Stimulated activated CD4-positive, alpha-beta T cell treated with anti-CD3 and anti-CD28 coated beads, Interleukin-1b, Interleukin-23, amount 100 ng/mL, for 1 hour (primary cell): Measurements from ENCODE around the gene ORMDL2.
"Not testable (repeated sequence)": the region's sequence is repeated elsewhere in the genome, so short reads cannot be mapped to it uniquely, and the experiment has no call there.

Experiments used
- DNase-seq, 2 donors: peaks; one replicate each; pipeline ENCODE4 v3.0.0-alpha.2; 2020; ENCODE audit warnings: low read depth in 2 of 2

ORMDL2 gene

GRCh38 chr12:55828357-55828756 is 10.5 kb downstream of the ORMDL2 start:
- DNase-seq: no peak

GRCh38 chr12:55829967-55830600 is 12.2 kb downstream of the ORMDL2 start:
- DNase-seq: no peak

DNA sequence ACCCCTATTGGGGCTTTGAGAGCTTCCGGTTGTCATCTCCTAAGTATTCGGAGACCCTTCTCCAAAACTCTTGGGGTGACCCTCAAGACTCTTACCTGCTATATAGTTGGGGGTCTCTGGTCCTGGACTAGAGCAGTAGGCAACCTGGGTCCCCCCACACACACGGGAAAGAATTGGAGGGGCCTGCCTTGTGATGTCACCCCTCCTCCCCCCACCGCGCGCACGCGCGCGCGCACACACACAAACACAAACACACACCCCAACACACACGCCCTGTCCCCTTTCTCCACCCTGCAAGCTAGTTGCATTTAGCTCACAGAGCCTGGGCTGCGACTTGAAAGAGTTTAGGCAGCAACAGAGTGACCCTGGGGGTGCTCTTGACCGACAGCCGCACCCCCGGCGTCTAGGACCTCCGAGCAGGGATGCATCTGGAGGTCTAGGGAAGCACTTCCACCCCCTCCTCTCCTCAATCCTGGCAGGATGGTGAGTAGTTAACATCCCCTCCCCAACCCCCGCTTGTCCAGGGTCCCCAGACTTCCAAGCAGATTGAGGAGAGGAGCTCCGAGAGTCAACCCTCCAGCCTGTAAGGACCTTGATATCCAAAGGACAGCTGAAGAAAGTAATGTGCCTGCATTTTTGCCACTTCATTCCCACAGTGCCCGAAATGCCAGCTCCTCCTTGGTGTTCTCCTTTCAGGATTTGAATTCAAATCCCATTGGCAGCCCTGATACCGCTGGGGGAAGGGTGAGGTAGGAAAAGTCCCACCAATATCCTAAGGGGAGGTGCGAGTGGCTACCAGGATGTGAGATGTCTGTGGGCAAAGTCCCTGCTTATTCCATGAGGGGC is 13.0 kb downstream of the ORMDL2 start:
- DNase-seq: peak in 1 of 2 donors; percentile 19

- no peak for DNase-seq
Observed at GRCh38 chr12:55831447-55831815, 13.6 kb downstream of the ORMDL2 start.

DNA sequence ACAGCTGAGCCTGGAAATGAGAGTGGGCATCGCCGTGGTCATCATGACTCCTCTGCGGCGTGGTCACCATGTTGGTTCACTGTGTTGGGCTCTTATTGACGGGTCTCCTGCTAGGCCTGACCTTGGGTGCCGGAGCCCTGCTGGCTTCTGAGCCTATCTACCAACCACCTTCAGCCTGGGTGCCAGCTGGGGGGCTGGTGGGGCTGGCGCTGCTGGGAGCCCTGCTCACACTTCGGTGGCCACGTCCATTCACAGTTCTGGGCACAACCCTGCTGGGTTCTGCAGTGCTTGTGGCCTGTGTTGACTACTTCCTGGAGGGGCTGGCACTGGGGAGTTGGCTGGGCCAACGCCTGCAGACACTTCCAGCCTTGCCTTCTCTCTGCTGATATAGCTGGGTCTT is 15.2 kb downstream of the ORMDL2 start:
- no peak for DNase-seq

- DNase-seq: not testable (repeated sequence)
Observed at GRCh38 chr12:55834400-55834799, 16.6 kb downstream of the ORMDL2 start.

- no peak for DNase-seq
Observed at GRCh38 chr12:55838361-55838760, 20.5 kb downstream of the ORMDL2 start.

DNA sequence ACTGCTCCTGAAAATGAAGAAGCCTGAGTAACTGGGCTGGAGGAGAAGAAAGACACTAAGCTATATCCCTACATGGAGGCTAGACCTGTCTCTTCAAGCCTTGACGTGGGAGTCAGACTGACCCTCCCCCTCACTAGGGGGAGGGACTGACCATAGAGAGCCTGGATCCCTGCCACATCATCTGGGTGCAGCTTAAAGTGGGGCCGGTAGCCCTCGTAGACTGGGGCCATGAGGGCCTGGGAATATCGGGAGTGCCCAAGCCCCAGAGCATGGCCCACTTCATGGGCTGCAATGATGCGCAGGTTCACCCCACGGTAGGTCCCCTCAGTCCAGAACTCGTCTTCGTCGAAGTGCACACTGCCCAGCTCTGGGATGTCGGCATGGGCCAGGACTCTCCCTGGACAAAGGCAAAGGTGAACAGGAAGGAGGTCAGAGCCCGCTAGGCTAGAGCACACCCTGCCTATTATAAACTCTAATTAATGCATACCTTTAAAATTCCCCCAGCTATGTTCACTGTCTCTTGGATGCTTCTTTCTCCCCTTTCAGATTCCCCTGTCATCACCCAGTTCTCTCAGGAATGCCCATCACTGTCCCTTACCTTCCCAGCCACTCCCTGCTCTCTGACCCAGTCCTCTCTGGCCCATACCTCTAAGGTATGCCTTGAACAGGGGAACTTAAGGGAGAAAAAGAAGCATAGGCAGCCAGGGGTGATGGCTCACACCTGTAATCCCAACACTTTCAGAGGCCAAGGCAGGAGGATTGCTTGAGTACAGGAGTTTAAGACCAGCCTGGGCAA is 21.7 kb downstream of the ORMDL2 start:
- no peak for DNase-seq

DNA sequence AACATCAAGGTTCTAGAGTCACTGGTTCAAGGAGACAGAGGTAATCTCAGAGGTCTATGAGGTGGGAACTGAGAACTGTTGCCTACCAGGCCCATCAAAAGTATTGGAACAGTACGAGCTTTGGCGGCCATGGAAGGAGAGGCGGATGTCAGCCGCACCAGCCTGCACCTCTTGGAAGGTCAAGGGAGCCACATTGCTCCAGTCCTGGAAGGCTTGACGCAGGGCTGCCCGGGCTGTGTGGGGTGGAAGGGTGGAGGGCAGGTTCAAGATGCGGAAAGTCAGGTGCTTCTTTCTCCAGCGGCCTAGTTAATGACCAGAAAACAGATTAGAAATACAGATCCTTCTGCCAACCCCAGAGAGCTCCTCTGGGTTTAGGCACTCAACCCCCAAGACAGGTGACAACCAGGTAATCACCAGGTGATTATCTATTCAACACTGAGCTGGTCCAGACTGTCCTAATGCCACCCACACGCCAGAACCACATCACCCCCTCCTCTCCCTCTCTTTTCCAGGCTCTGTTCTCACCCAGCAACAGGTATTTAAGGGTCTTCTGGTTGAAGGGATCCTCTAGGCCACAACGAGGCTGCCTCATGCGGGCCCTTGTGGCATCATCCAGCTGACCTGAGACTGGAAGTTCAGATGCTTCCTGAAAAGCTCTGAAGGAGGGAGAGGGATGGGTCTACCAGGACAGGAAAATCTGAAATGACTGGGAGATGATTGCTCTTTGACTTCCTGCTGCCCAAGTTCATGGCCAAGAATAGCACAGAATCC is 22.9 kb downstream of the ORMDL2 start:
- DNase-seq: no peak

- no peak for DNase-seq
Observed at GRCh38 chr12:55842681-55843429, 25.0 kb downstream of the ORMDL2 start, which contains the start of gene MMP19. Gene MMP19, minus strand, starts transcription at chr12:55842936. Its CDS starts 106 bp downstream, at chr12:55842830.

DNA sequence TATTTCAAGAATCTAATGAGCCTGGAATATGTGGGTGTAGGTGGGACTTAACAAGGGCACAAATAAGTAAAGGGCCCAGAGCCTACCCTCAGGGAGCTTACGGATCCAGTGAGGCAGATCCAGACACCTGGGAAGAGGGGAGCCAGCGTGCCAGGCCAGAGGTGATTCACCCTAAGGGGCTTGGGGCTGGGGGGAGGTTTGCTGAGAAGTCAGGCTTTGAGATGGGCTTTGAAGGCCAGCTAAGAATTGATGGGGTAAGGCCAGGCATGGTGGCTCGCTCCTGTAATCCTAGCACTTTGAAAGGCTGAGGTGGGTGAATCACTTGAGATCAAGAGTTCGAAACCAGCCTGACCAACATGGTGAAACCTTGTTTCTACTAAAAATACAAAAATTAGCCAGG is 25.6 kb downstream of the ORMDL2 start:
- no peak for DNase-seq

DNA sequence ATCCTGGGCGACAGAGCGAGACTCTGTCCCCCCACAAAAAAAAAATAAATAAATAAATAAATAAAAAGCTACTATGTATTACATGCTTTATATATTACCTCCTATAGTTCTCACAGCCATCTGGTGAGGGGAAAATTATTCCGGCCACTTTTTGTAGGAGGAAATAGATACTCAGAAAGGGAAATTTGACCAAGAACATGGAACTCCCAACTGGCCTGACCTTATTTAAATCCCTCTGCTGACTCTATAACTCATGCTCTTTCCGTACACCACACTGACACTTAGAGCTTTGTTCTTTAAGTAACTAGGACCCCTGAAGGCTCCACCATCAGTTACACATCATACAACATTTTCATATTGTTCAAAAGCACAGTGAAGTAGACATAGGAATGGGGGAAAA is 27.1 kb downstream of the ORMDL2 start:
- DNase-seq: no peak

DNA sequence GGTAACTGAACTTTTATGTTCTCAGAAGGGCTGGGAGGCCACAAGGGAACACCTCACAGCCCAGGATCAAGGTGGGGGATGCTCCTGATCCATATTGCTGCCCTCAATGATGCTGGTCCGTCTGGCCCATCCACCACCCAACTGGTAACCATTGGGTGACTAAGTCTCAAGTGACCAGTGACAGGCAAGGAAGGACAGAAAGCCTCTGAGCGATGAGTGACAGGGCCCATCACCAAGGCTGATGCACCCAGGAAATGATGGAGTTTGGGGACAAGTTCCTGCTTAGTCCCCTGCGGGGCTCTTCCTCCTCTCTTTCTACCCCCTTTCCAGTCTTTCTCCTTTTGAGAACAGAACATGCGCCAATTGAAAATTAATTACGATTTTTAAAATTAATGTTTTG is 27.5 kb downstream of the ORMDL2 start:
- no peak for DNase-seq

DNA sequence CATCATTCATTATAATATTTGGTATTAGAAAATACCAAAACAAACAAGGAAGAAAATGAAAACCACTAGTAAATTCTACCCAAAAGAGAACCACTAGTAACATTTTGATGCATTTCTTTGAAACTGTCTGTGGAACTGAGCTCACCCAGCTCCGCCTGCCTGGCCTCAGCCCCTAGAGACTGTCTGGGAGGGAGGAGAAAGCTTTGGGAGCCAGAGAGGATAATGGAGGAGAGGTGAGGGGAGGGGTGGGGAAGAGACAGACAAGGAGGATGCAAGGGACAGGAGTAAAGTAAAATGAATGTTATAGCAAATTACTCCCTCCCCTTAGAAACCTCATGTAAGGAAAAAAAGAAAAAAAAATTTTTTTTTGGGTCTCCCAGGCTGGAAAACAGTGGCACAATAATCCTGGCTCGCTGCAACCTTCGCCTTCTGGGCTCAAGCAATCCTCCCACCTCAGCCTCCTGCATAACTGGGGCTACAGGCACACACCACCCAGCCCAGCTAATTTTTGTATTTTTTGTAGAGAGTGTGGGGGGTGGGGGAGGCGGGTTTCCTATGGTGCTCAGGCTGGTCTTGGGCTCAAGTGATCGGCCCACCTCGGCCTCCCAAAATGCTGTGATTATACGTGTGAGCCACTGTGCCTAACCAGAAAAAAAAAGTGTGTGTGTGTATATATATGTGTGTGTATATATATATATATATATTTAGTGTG is 28.1 kb downstream of the ORMDL2 start:
- no peak for DNase-seq

DNA sequence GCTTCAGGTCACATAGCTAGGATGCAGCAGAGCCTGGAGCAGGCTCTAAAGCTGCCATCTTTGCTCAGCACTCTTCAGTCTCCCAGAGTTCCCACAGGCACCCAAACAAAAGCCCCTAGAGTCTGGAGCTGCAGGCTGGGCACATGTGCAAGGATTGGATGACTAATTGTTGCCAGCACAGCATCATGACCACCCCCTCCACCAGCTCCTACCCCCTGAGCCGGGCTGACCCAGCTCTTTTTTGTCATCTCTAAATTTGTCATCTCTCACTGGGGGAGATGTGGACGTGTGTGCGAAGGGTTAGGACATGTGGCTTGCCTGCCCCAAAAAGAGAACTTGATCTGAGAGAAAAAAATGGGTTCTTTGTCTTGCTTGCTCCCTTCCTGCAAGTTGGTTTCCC is 29.2 kb downstream of the ORMDL2 start:
- DNase-seq: no peak

DNA sequence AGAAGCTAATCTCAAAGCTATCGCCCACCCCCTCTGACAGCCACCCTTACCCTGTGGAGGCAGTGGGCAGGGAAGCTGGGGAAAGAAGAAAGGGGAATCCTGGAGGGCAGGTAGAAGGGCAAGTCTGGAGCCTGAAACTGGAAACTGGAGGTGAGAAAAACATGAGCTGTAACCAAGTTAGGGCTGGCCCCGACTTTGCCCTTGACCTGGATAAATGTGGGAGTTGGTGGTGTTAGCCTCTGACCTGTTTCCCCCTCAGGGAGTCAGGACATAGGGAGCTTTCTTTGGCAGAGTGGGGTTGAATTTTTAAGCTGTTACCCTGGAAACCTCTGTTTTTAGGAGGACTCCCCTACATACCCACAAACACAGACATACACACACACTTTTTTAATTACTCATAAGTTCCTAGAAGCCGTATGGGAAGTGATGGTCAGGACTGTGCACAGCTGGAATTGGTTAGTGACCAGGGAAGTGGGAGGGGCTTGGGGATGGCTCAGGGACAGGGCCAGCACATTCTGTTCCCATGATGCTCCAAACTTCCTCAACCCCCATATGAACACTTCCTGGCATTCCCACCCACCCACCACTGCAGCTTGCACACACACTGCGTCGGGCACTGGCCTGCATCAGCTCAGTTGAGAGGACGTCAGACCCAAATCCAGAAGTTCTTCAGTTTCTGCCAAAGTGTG is 29.9 kb downstream of the ORMDL2 start:
- DNase-seq: no peak

DNA sequence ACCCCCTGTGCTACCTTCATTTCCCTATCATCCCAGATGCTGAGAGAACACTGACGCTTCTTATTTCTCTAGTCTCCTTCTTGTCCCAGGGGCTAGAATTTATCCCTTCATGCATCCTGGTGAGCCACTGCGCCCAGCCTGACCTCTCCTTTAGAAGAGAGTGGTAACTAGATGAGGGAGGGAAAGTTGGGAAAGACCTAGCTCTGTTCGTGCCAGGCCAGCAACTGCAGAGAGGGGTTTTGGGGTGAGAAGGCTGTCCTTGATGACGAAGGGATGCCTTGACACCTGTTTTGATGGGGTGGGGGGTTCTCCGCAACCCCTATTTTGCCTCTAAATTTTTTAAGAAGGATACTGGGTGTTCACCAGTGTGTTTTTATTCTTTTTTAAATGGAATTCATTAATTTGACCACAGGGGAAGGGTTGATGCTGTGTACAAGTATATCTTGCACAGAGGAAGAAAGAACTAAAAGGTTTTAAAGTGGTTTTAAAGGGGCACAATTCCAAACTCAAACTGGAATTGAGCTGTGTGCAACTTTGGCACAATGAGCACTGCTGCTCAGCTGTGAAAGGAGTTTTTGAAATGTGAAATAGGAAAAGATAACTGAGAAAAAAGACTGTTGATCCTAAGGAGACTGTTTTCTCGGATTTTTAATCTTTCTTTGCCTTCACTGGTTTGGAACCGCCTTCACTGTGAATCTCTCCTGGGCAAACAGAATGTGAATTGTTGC is 31.9 kb downstream of the ORMDL2 start:
- no peak for DNase-seq

- no peak for DNase-seq
Observed at GRCh38 chr12:55850401-55850800, 32.6 kb downstream of the ORMDL2 start.

GRCh38 chr12:55850893-55851292 is 33.1 kb downstream of the ORMDL2 start:
- no peak for DNase-seq
